HepG2 (cell line): ENCODE measurements around the gene YBX2. TPM values are rescaled to one million over a fixed set of nuclear protein-coding genes. Genes with fewer than 3 reads are reported as not detected.
A peak's percentile ranks its signal among the peaks of the same experiment; 100 is the strongest.

Source experiments
- ARID4A ChIP-seq: sonication (generic); formaldehyde crosslinking; IDR thresholded peaks from 2 replicates; pipeline ENCODE4 v1.5.0; 2020; ENCODE audit warnings: mild to moderate bottlenecking, missing genetic modification reagents, borderline replicate concordance
- ARNTL ChIP-seq: sonication (generic); formaldehyde crosslinking; IDR thresholded peaks from 2 replicates; pipeline ENCODE4 v1.4.0; 2020; ENCODE audit warnings: mild to moderate bottlenecking, missing genetic modification reagents
- CAMTA2 ChIP-seq: sonication (generic); formaldehyde crosslinking; IDR thresholded peaks from 2 replicates; pipeline ENCODE4 v1.4.0; 2020; ENCODE audit warnings: mild to moderate bottlenecking, missing genetic modification reagents, borderline replicate concordance
- CEBPB ChIP-seq: IDR thresholded peaks from 2 replicates; pipeline ENCODE4 v1.6.1; 2011; ENCODE audit warnings: low read depth, low read length, improper control_type of control experiment, borderline replicate concordance
- GPN1 ChIP-seq: sonication (generic); formaldehyde crosslinking; IDR thresholded peaks from 2 replicates; pipeline ENCODE4 v1.5.1; 2020; ENCODE audit warnings: missing genetic modification reagents, borderline replicate concordance
- MEIS2 ChIP-seq: sonication (generic); formaldehyde crosslinking; IDR thresholded peaks from 2 replicates; pipeline ENCODE4 v1.9.0; 2021; ENCODE audit warnings: mild to moderate bottlenecking, missing genetic modification reagents
- SP4 ChIP-seq: sonication (generic); formaldehyde crosslinking; IDR thresholded peaks from 2 replicates; pipeline ENCODE4 v1.8.1; 2023; ENCODE audit warnings: mild to moderate bottlenecking, missing genetic modification reagents
- SRY ChIP-seq: sonication (generic); formaldehyde crosslinking; IDR thresholded peaks from 2 replicates; pipeline ENCODE4 v1.8.0; 2022; ENCODE audit warnings: mild to moderate bottlenecking, missing genetic modification reagents
- ZBTB2 ChIP-seq: sonication (generic); formaldehyde crosslinking; IDR thresholded peaks from 2 replicates; pipeline ENCODE4 v1.8.0; 2022; ENCODE audit warnings: low read depth, missing genetic modification reagents
- ZBTB33 ChIP-seq: sonication (generic); formaldehyde crosslinking; IDR thresholded peaks from 2 replicates; pipeline ENCODE4 v1.4.0; 2020; ENCODE audit warnings: missing genetic modification reagents
- ZNF232 ChIP-seq: sonication (generic); formaldehyde crosslinking; IDR thresholded peaks from 2 replicates; pipeline ENCODE4 v1.4.0; 2020; ENCODE audit warnings: missing genetic modification reagents, borderline replicate concordance
- ZNF234 ChIP-seq: sonication (generic); formaldehyde crosslinking; conservative IDR thresholded peaks from 2 replicates; pipeline ENCODE4 v1.5.1; 2020; ENCODE audit warnings: mild to moderate bottlenecking, missing genetic modification reagents
- ZNF280D ChIP-seq: sonication (generic); formaldehyde crosslinking; IDR thresholded peaks from 2 replicates; pipeline ENCODE4 v1.5.1; 2020; ENCODE audit warnings: mild to moderate bottlenecking, missing genetic modification reagents
- ZNF430 ChIP-seq: sonication (generic); formaldehyde crosslinking; IDR thresholded peaks from 2 replicates; pipeline ENCODE4 v1.9.0; 2021; ENCODE audit warnings: mild to moderate bottlenecking, missing genetic modification reagents
- ZNF558 ChIP-seq: sonication (generic); formaldehyde crosslinking; IDR thresholded peaks from 2 replicates; pipeline ENCODE4 v1.9.0; 2022; ENCODE audit warnings: mild to moderate bottlenecking, missing genetic modification reagents, borderline replicate concordance
- ZNF766 ChIP-seq: sonication (generic); formaldehyde crosslinking; IDR thresholded peaks from 2 replicates; pipeline ENCODE4 v1.5.0; 2020; ENCODE audit warnings: missing genetic modification reagents, borderline replicate concordance
- polyA plus RNA-seq, 8 experiments: library from polyadenylated mRNA; depleted of rRNA in 3 of 8; stranded (reverse) in 7 of 8; unstranded in 1 of 8; fragments of >200 nt; fragmentation: Illumina TruSeq in 4 of 8; extraction: Trizol in 4 of 8; gene quantifications; 2 replicates each; pipeline versions ENCODE4 v1.2.1 to v1.2.3, GENCODE V29; 2011 to 2016; ENCODE audit warnings: low read depth in 4 of 8, missing spikeins in 1 of 8, mixed read lengths in 1 of 8; ENCODE audit not compliant: insufficient read depth in 1 of 8
- total RNA-seq, 5 experiments: library from RNA; depleted of rRNA; stranded (reverse); fragments of >200 nt; fragmentation: Illumina TruSeq; extraction: Trizol; gene quantifications; 2 replicates each; pipeline ENCODE4 v1.2.3, GENCODE V29; 2016; ENCODE audit warnings: low read depth in 1 of 5

YBX2 gene
- total and polyA plus RNA-seq, 2 of the 13 experiments (the other 11 are each of a cell fraction or from before 2014, with no cell fraction given) = 0.12 to 0.22 TPM

GRCh38 chr17:7250695-7251627, 43.5 kb downstream of the YBX2 start (continued):
- TF ChIP-seq ZNF558 (CRISPR knock-in tag) = peak; percentile 17; the same call in 1 of the 2 replicates
- TF ChIP-seq ARID4A = 0 out of 2 replicates have a peak, but pooled peaks have one; percentile 13
- TF ChIP-seq SP4 (CRISPR knock-in tag) = 0 out of 2 replicates have a peak, but pooled peaks have one; percentile 52
- TF ChIP-seq ZNF280D (CRISPR knock-in tag) = no peak
- TF ChIP-seq ZNF234 (CRISPR knock-in tag) = no peak
- TF ChIP-seq ARNTL = no peak
- TF ChIP-seq SRY (CRISPR knock-in tag) = 0 out of 2 replicates have a peak, but pooled peaks have one; percentile 54
- TF ChIP-seq GPN1 (CRISPR knock-in tag) = no peak
- TF ChIP-seq ZBTB33 = no peak
- no peak for TF ChIP-seq CAMTA2 (CRISPR knock-in tag)
- TF ChIP-seq ZNF766 (CRISPR knock-in tag) = peak; percentile 39; the same call in 1 of the 2 replicates
- peak; percentile 30; the same call in 1 of the 2 replicates for TF ChIP-seq ZBTB2 (CRISPR knock-in tag)
- TF ChIP-seq ZNF430 (CRISPR knock-in tag) = no peak
- TF ChIP-seq CEBPB = no peak
- peak; percentile 51; the same call in 1 of the 2 replicates for TF ChIP-seq ZNF232
- peak; percentile 33; the same call in 1 of the 2 replicates for TF ChIP-seq MEIS2 (CRISPR knock-in tag)
